ENCODE results near the gene EME2.

GRCh38 chr16:1775006-1775845 is 2.6 kb downstream of the EME2 start:
- TF ChIP-seq CTCF (conservative IDR thresholded peaks at IDR 0.05) (no peak), ZFX (IDR thresholded peaks at IDR 0.05) (no peak)
